Smooth muscle cell of the brain vasculature (primary cell): Measurements from ENCODE around the gene OLFML2A.
"Not testable (repeated sequence)": the region's sequence is repeated elsewhere in the genome, so short reads cannot be mapped to it uniquely, and the experiment has no call there.

Experiments
- DNase-seq: peaks from one replicate; pipeline ENCODE4 v3.0.0-alpha.2; 2012; ENCODE audit warnings: low read depth, low spot score

Gene OLFML2A

GRCh38 chr9:124828489-124829333, 51.8 kb downstream of the OLFML2A start:
- no peak for DNase-seq

- DNase-seq, result no peak
These were observed 52.4 kb downstream of the OLFML2A start for GRCh38 chr9:124829334-124829669.

- no peak for DNase-seq
These were observed 53.7 kb downstream of the OLFML2A start for GRCh38 chr9:124830593-124830992.

DNA sequence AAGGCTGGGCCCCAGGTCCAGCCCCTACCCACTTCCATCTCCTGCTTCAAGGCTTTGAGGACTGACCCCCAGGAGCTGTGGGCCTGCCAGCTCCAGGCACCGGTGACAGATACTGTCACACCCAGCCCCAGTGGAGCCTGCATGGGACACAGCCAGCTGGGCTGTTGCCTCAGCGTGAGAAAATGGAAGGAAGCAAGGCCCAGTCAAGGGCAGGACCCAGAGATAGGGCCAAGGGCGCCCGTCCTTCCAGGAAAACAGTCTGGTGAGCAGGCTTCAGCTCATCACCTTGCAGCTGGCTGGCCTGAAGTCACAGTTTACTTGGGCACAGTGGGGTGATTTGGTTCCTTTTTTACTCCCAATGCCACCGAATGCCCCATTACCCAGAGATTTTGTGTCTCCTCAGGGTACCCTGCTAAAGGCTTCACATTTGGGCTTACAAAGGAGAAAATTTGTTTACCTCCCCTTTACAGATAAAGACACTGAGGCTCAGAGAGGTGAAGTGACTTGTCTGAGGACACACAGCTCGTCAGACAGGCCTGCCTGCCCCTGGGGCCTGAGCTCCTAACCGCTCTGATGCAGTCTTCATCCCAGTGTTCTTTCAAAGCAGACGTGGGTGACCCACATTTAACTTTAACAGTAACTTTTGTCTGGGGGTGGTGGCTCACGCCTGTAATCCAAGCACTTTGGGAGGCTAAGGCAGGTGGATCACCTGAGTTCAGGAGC, 54.9 kb downstream of the OLFML2A start:
- no peak for DNase-seq

GRCh38 chr9:124834591-124834990, 57.7 kb downstream of the OLFML2A start:
- no peak for DNase-seq

DNA sequence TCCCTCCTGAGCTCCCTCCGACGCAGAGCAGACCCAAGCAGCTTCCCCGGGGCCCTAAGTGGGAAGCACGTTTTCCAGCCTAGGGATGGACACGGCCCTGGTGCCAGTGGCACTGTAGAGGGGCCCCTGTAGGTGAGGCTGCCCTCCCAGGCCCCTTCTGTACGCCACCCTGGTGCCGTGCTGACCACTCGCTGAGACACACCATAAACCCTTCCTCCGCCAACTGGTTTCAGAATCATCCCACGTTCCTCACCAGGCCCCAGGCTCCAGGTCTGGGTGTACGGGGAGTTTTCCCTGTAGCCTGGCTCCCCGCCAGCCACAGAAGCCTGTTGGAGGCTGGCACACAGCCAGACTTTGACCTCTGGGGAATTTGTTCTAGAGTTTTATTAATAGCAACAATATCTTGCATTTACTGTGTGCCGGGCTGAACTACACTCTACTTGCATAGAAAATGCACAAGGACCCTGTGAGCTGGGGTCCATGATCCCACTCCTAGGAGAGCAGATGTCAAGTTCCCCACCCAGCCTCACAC, 58.2 kb downstream of the OLFML2A start:
- DNase-seq, result no peak

DNA sequence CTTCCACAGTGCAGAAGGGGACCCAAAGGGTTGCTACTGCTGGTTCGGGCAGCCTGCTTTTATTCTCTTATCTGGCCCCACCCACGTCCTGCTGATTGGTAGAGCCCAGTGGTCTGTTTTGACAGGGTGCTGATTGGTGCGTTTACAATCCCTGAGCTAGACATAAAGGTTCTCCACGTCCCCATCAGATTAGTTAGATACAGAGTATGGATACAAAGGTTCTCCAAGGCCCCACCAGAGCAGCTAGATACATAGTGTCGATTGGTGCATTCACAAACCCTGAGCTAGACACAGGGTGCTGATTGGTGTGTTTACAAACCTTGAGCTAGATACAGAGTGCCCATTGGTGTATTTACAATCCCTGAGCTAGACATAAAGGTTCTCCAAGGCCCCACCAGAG, 61.2 kb downstream of the OLFML2A start:
- not testable (repeated sequence) for DNase-seq

DNA sequence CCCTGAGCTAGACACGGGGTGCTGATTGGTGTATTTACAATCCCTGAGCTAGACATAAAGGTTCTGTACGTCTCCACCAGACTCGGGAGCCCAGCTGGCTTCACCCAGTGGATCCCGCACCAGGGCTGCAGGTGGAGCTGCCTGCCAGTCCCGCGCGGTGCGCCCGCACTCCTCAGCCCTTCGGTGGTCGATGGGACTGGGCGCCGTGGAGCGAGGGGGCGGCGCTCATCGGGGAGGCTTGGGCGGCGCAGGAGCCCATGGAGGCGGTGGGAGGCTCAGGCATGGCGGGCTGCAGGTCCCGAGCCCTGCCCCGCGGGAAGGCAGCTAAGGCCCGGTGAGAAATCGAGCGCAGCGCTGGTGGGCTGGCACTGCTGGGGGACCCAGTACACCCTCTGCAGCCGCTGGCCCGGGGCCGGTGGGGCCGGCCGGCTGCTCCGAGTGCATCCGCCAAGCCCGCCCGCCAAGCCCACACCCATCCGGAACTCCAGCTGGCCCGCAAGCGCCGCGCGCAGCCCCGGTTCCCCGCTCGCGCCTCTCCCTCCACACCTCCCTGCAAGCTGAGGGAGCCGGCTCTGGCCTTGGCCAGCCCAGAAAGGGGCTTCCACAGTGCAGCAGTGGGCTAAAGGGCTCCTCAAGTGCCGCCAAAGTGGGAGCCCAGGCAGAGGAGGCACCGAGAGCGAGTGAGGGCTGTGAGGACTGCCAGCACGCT, 61.8 kb downstream of the OLFML2A start:
- not testable (repeated sequence) for DNase-seq

GRCh38 chr9:124839612-124840299, 62.8 kb downstream of the OLFML2A start:
- no peak for DNase-seq

DNA sequence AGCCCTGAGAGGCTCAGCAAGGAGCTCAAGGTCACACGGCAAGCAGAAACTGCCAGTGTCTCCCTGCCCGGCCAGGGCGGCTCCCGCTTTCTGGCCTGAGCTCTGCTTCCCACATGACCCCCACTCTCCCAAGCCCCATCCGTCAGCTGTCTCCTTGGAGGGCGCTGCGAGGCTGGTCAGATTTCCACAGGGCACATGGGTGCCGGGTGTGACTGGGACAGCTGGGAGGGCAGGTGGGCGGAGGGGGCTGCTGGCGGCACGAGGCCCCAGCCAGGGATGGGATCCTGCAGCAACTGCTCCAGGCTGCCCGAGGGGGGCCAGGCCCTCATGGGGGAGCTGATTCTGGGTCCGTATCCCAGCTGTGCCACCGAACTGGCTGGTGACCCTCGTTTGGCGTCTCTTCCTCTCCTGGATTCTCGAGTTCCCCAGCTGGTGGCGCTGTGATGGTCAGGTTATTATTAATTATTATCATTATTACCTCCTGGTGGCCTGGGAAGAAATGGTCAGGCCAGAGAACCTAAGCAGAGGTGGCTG, 63.4 kb downstream of the OLFML2A start:
- no peak for DNase-seq

GRCh38 chr9:124841075-124841821, 64.3 kb downstream of the OLFML2A start:
- DNase-seq, result no peak

DNA sequence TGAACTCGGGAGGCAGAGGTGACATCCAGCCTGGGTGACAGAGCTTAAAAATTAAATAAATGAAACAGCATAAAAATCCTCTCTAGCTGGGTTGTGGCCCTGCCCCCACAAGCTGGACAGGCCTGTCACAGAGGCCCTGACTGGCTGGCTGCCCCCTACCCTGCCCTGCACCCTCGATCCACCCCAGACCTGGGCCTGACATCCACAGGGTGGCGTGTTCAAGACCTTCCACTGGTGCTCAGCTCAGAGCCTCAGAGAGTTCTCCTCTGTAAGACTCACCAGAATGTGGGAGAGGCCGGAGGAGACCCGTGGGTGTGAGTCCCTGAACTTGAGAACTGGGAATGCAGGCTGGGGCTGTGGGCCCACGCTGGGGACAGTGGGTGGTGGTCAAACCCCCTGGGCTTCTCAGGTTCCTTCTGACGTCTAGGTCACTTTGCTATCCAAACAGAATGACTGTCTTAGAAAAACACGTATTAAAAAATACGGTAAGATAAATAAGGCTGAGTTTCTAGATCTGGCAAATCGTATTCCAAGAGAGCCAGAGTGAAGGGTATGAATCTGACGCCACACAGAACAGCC, 66.6 kb downstream of the OLFML2A start:
- DNase-seq, result peak; percentile 81

- no peak for DNase-seq
These were observed 67.4 kb downstream of the OLFML2A start for GRCh38 chr9:124844291-124844690.

GRCh38 chr9:124846467-124846866, 69.5 kb downstream of the OLFML2A start:
- not testable (repeated sequence) for DNase-seq

GRCh38 chr9:124846969-124847368, 70.0 kb downstream of the OLFML2A start:
- DNase-seq, result no peak

DNA sequence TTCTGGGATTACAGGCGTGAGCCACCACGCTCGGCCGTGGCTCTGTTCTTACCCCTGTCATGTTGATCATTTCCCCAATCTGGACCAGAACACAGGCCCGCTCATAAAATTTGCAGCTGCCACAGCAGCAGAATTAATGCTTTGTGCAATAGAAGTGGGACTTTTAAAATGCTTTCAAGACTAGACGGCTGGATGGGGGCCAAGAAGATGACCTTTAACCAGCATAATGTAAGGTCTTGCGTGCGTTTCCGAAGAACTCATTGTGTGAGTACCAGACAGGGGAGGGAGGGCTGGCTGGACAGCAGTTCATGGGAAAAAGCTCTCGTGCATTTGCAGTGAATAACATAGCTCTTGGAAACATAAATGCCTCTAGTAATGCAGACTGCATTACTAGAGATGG, 72.9 kb downstream of the OLFML2A start:
- no peak for DNase-seq

- no peak for DNase-seq
These were observed 75.3 kb downstream of the OLFML2A start for GRCh38 chr9:124852121-124852828.

- DNase-seq, result no peak
These were observed 76.0 kb downstream of the OLFML2A start, which contains the start of gene WDR38 for GRCh38 chr9:124852829-124853531. WDR38 (plus strand) TSS chr9:124853460; CDS start chr9:124853532, 72 bp downstream.
